IMR-90 (cell line): ENCODE data around the gene DIRAS3. TPM values are rescaled to one million over a fixed set of nuclear protein-coding genes. Genes with fewer than 3 reads are reported as not detected.
"Not testable (repeated sequence)": the region's sequence is repeated elsewhere in the genome, so short reads cannot be mapped to it uniquely, and the experiment has no call there.

ENCODE experiments used
- ATAC-seq: fragments of 200-7000 bp; cut with Tn5 transposase; 2 replicates; pipeline ENCODE4 v1.9.1; 2020; ENCODE audit warnings: low read depth, mild to moderate bottlenecking, moderate library complexity
- BruUV-seq: library from RNA; stranded (reverse); fragments of 400-500 nt; replicated peaks from 2 replicates; lab custom pipeline; 2021; lab: Mats Ljungman, UMichigan
- CTCF ChIA-PET: fragments of 300-600 bp; formaldehyde crosslinking; extraction: SDS; loops from one replicate; lab custom pipeline; 2021; ENCODE audit warnings: antibody characterized with exemption; lab: Yijun Ruan, JAX
- POLR2A ChIA-PET: fragments of 300-600 bp; sonication (Branson Sonifier 250); formaldehyde crosslinking; loops from one replicate; lab custom pipeline; 2022; ENCODE audit warnings: antibody characterized with exemption; ENCODE audit not compliant: unreplicated experiment; lab: Charles Lee
- DNase-seq: peaks from one replicate; pipeline ENCODE4 v3.0.0; 2013
- H2AFZ ChIP-seq: replicated peaks from 2 replicates; pipeline ENCODE3; 2013; ENCODE audit warnings: low read length, mild to moderate bottlenecking; ENCODE audit not compliant: poor library complexity
- H2AK5ac ChIP-seq: 2 replicates; pipeline ENCODE4 v1.6.1; 2013; ENCODE audit warnings: low read depth, low read length, inconsistent platforms
- H2AK9ac ChIP-seq: replicated peaks from 2 replicates; pipeline ENCODE3; 2013; ENCODE audit warnings: mild to moderate bottlenecking, low read depth, low read length, moderate library complexity; ENCODE audit not compliant: poor library complexity
- H2BK120ac ChIP-seq: 2 replicates; pipeline ENCODE4 v1.6.1; 2013; ENCODE audit warnings: low read depth, low read length, inconsistent platforms
- H2BK15ac ChIP-seq: 3 replicates; pipeline ENCODE4 v1.6.1; 2013; ENCODE audit warnings: low read depth, low read length, inconsistent platforms
- H2BK20ac ChIP-seq: 2 replicates; pipeline ENCODE4 v1.6.1; 2013; ENCODE audit warnings: low read depth, mild to moderate bottlenecking, inconsistent platforms, low read length, moderate library complexity
- H2BK5ac ChIP-seq: 2 replicates; pipeline ENCODE4 v1.6.1; 2013; ENCODE audit warnings: mild to moderate bottlenecking, low read depth, low read length, inconsistent platforms; ENCODE audit not compliant: poor library complexity, severe bottlenecking
- H3K14ac ChIP-seq: replicated peaks from 2 replicates; pipeline ENCODE4 v1.6.1; 2013; ENCODE audit warnings: low read depth, low read length, inconsistent platforms
- H3K18ac ChIP-seq: 2 replicates; pipeline ENCODE4 v1.6.1; 2013; ENCODE audit warnings: low read depth, low read length, control low read depth
- H3K23ac ChIP-seq: 2 replicates; pipeline ENCODE4 v1.6.1; 2013; ENCODE audit warnings: low read depth, low read length, inconsistent platforms
- H3K27ac ChIP-seq: 2 replicates; pipeline ENCODE4 v1.5.1; 2013; ENCODE audit warnings: mild to moderate bottlenecking, control low read depth, low read length; ENCODE audit not compliant: insufficient read depth
- H3K27me3 ChIP-seq: 2 replicates; pipeline ENCODE4 v1.6.1; 2013; ENCODE audit warnings: low read length; ENCODE audit not compliant: control insufficient read depth, insufficient read depth
- H3K36me3 ChIP-seq: 2 replicates; pipeline ENCODE4 v1.6.1; 2013; ENCODE audit warnings: low read length, mixed read lengths; ENCODE audit not compliant: control insufficient read depth, insufficient read depth
- H3K4ac ChIP-seq: 2 replicates; pipeline ENCODE4 v1.6.1; 2013; ENCODE audit warnings: low read depth, low read length, inconsistent platforms
- H3K4me1 ChIP-seq: 2 replicates; pipeline ENCODE4 v1.6.1; 2013; ENCODE audit warnings: low read length, mixed read lengths; ENCODE audit not compliant: control insufficient read depth, insufficient read depth
- H3K4me2 ChIP-seq: 2 replicates; pipeline ENCODE4 v1.6.1; 2013; ENCODE audit warnings: low read depth, mild to moderate bottlenecking, control low read depth, low read length, moderate library complexity
- H3K4me3 ChIP-seq: 2 replicates; pipeline ENCODE4 v1.5.1; 2013; ENCODE audit warnings: low read depth, mild to moderate bottlenecking, control low read depth, low read length, moderate library complexity; ENCODE audit not compliant: insufficient read depth
- H3K56ac ChIP-seq: 2 replicates; pipeline ENCODE4 v1.6.1; 2013; ENCODE audit warnings: low read length, inconsistent platforms; ENCODE audit not compliant: insufficient read depth; ENCODE audit errors: extremely low read depth
- H3K79me1 ChIP-seq, 2 experiments: 2 replicates each; pipeline ENCODE4 v1.6.1; 2013; ENCODE audit warnings: low read length in 2 of 2, inconsistent platforms in 1 of 2, low read depth in 1 of 2
- H3K9ac ChIP-seq: 2 replicates; pipeline ENCODE4 v1.6.1; 2013; ENCODE audit warnings: low read depth, low read length, control low read depth
- H3K9me1 ChIP-seq: 2 replicates; pipeline ENCODE4 v1.6.1; 2013; ENCODE audit warnings: low read length, inconsistent platforms; ENCODE audit not compliant: insufficient read depth
- H3K9me3 ChIP-seq: 2 replicates; pipeline ENCODE4 v1.6.1; 2013; ENCODE audit warnings: low read length; ENCODE audit not compliant: control insufficient read depth, insufficient read depth
- H4K20me1 ChIP-seq: 2 replicates; pipeline ENCODE4 v1.6.1; 2013; ENCODE audit warnings: low read length, inconsistent platforms; ENCODE audit not compliant: insufficient read depth
- H4K5ac ChIP-seq: 2 replicates; pipeline ENCODE4 v1.6.1; 2013; ENCODE audit warnings: mild to moderate bottlenecking, low read depth, low read length, control low read depth
- H4K8ac ChIP-seq, 2 experiments: 2 replicates each; pipeline ENCODE4 v1.6.1; 2013; ENCODE audit warnings: low read depth in 2 of 2, low read length in 2 of 2, control low read depth in 1 of 2, inconsistent platforms in 1 of 2
- H4K91ac ChIP-seq: 2 replicates; pipeline ENCODE4 v1.6.1; 2013; ENCODE audit warnings: low read depth, low read length, inconsistent platforms; ENCODE audit not compliant: insufficient read depth
- CEBPB ChIP-seq: IDR thresholded peaks from 2 replicates; pipeline ENCODE4 v1.6.1; 2012; ENCODE audit warnings: low read depth, low read length, improper control_type of control experiment
- CTCF ChIP-seq: conservative IDR thresholded peaks from 2 replicates; pipeline ENCODE4 v1.5.1; 2012; ENCODE audit warnings: mild to moderate bottlenecking, low read depth, low read length, improper control_type of control experiment
- FOS ChIP-seq: fragments of 150-350 bp; IDR thresholded peaks from 2 replicates; pipeline ENCODE4 v1.6.1; 2016; ENCODE audit warnings: low read depth, low read length
- MAFK ChIP-seq: IDR thresholded peaks from 2 replicates; pipeline ENCODE4 v1.6.1; 2012; ENCODE audit warnings: low read depth, low read length, improper control_type of control experiment
- MXI1 ChIP-seq: IDR thresholded peaks from 2 replicates; pipeline ENCODE4 v1.6.1; 2012; ENCODE audit warnings: low read depth, mild to moderate bottlenecking, low read length, moderate library complexity, borderline replicate concordance
- POLR2A ChIP-seq: IDR thresholded peaks from 2 replicates; pipeline ENCODE4 v1.6.1; 2012; ENCODE audit warnings: mild to moderate bottlenecking, low read depth, low read length
- RAD21 ChIP-seq: IDR thresholded peaks from 2 replicates; pipeline ENCODE4 v1.6.1; 2012; ENCODE audit warnings: low read length, improper control_type of control experiment
- SMC3 ChIP-seq: fragments of 150-350 bp; IDR thresholded peaks from 2 replicates; pipeline ENCODE4 v1.6.1; 2016; ENCODE audit warnings: low read depth, mild to moderate bottlenecking, antibody characterized with exemption, low read length, moderate library complexity
- WGBS, 2 experiments: methylation state at CpG; one replicate each; pipeline versions ENCODE4 v1.1.5 to v1.1.7; 2013; ENCODE audit warnings: missing lambda C conversion rate in 2 of 2; ENCODE audit not compliant: insufficient read length in 1 of 2; ENCODE audit errors: extremely low coverage in 2 of 2; 5-methylcytosine and 5-hydroxymethylcytosine counted together
- dilution Hi-C: fragments of 300-500 bp; cut with HindIII; formaldehyde crosslinking; loops from one replicate; pipeline ENCODE4 v1.14.3; 2018; ENCODE audit warnings: low sequenced_read_pairs; ENCODE audit not compliant: unreplicated experiment
- in situ Hi-C: fragments of 300-500 bp; cut with MboI; formaldehyde crosslinking; loops from 3 replicates; pipeline ENCODE4 v1.14.3; 2019; ENCODE audit warnings: low sequenced_read_pairs, inconsistent platforms, mixed read lengths
- intact Hi-C: fragments of 100-400 bp; cut with micrococcal nuclease; formaldehyde crosslinking; loops from 2 replicates; pipeline ENCODE4 v1.10.0; 2022
- polyA plus RNA-seq, 3 experiments: library from polyadenylated mRNA; depleted of rRNA; stranded (reverse); fragments of >200 nt; gene quantifications; 2 replicates each; pipeline ENCODE4 v1.2.3, GENCODE V29; 2012; ENCODE audit warnings: low replicate concordance in 1 of 3
- total RNA-seq: library from RNA; depleted of rRNA; stranded (reverse); fragments of >200 nt; gene quantifications from 2 replicates; pipeline ENCODE4 v1.2.3, GENCODE V29; 2012

The DIRAS3 gene
- total and polyA plus RNA-seq, 2 of the 4 experiments (the other 2 are of a cell fraction): 8.6 to 14.6 TPM

- POLR2A ChIA-PET: no interaction called here
- H3K27me3 ChIP-seq: no peaks in the 10 kb centered on the region
- no peak overlapping the region for H3K4ac ChIP-seq
- DNase-seq (peak; percentile 47), ATAC-seq (peak; percentile 59)
- H3K18ac ChIP-seq: no peak overlapping the region
- no peak overlapping the region for H2BK20ac ChIP-seq
- H3K56ac ChIP-seq: no peak overlapping the region
- BruUV-seq: no TSS peak
- H2BK120ac ChIP-seq: no peak overlapping the region
- no peaks in the 10 kb centered on the region for H3K79me1 ChIP-seq
- no peak overlapping the region for H4K91ac ChIP-seq
- H3K4me1 ChIP-seq: no peaks in the 10 kb centered on the region; the same call in 1 of the 2 replicates
- no peaks in the 10 kb centered on the region for H3K9me1 ChIP-seq
- dilution Hi-C loops (no loop called here), intact Hi-C loops (loop anchor here (1.0 to 2.0 kb wide), 2 partner anchors 157 to 243 kb away; no protein-coding TSS in a partner anchor), in situ Hi-C loops (no loop called here)
- no peak overlapping the region for H2AFZ ChIP-seq
- no peak overlapping the region for H3K14ac ChIP-seq
- TF ChIP-seq CTCF: peak; percentile 58
- TF ChIP-seq RAD21: peak; percentile 70
- TF ChIP-seq CEBPB: no peak
- TF ChIP-seq MXI1: no peak
- no peak for TF ChIP-seq MAFK
- TF ChIP-seq SMC3: peak; percentile 71
- no peak for TF ChIP-seq POLR2A
- TF ChIP-seq FOS: no peak
- H2BK5ac ChIP-seq: no peak overlapping the region
- H4K20me1 ChIP-seq: no peaks in the 10 kb centered on the region
- H2BK15ac ChIP-seq: no peak overlapping the region
- no peak overlapping the region for H3K27ac ChIP-seq
- no peak overlapping the region for H4K5ac ChIP-seq
- H3K9ac ChIP-seq: no peak overlapping the region
- H3K36me3 ChIP-seq: no peaks in the 10 kb centered on the region
- no peak overlapping the region for H3K4me3 ChIP-seq
- H3K9me3 ChIP-seq: no peaks in the 10 kb centered on the region
- H2AK9ac ChIP-seq: no peak overlapping the region
- no peak overlapping the region for H3K23ac ChIP-seq
- H4K8ac ChIP-seq: no peak overlapping the region
- CTCF ChIA-PET: interaction anchor here (0.6 to 2.0 kb wide), 4 partner anchors 12 to 156 kb away, joined by 3 to 7 read pairs (median 4); no protein-coding TSS in a partner anchor
- no peak overlapping the region for H2AK5ac ChIP-seq
- no peak overlapping the region for H3K4me2 ChIP-seq
Measured at GRCh38 chr1:68010090-68010489, 40.3 kb downstream of the DIRAS3 start.

- H3K4ac ChIP-seq, H3K9ac ChIP-seq, H3K23ac ChIP-seq, ATAC-seq, H3K4me3 ChIP-seq, H3K56ac ChIP-seq, H3K4me1 ChIP-seq, H4K5ac ChIP-seq, BruUV-seq, H4K91ac ChIP-seq, H3K9me1 ChIP-seq, H2AK9ac ChIP-seq, H3K36me3 ChIP-seq, intact Hi-C loops, H4K8ac ChIP-seq, H3K9me3 ChIP-seq, H3K27me3 ChIP-seq, H2BK15ac ChIP-seq, CTCF ChIA-PET, DNase-seq, H2BK20ac ChIP-seq, H2AK5ac ChIP-seq, H3K14ac ChIP-seq, POLR2A ChIA-PET, H3K18ac ChIP-seq, H3K4me2 ChIP-seq, dilution Hi-C loops, H3K79me1 ChIP-seq, H2AFZ ChIP-seq, H2BK120ac ChIP-seq, H4K20me1 ChIP-seq, H3K27ac ChIP-seq, H2BK5ac ChIP-seq: not testable (repeated sequence)
- WGBS, 2 experiments: no CpG with 5 or more reads among the region's 3 CpGs
- in situ Hi-C loops: loop anchor here (10.0 kb wide), 1 partner anchor 149 kb away; no protein-coding TSS in a partner anchor
Measured at GRCh38 chr1:68003626-68004025, 46.8 kb downstream of the DIRAS3 start.
